H9 (cell line): ENCODE measurements around the gene SIPA1L3. TPM values are rescaled to one million over a fixed set of nuclear protein-coding genes. Genes with fewer than 3 reads are reported as not detected.

Source experiments
- DNase-seq: peaks from one replicate; pipeline ENCODE4 v3.0.0-alpha.2; 2017
- H2AFZ ChIP-seq: one replicate; pipeline ENCODE4 v1.6.1; 2013; ENCODE audit warnings: mild to moderate bottlenecking, low read length, control low read depth, moderate library complexity
- H2AK5ac ChIP-seq: 2 replicates; pipeline ENCODE4 v1.6.1; 2013; ENCODE audit warnings: low read length, control low read depth, mixed read lengths; ENCODE audit not compliant: insufficient read length
- H2BK120ac ChIP-seq: one replicate; pipeline ENCODE4 v1.6.1; 2013; ENCODE audit warnings: low read depth, mild to moderate bottlenecking, low read length, control low read depth, inconsistent platforms; ENCODE audit not compliant: poor library complexity, severe bottlenecking
- H2BK12ac ChIP-seq: 2 replicates; pipeline ENCODE4 v1.6.1; 2013; ENCODE audit warnings: low read length, control low read depth, mixed read lengths, low read depth; ENCODE audit not compliant: insufficient read length
- H2BK15ac ChIP-seq: 2 replicates; pipeline ENCODE4 v1.6.1; 2013; ENCODE audit warnings: low read depth, low read length, control low read depth
- H2BK20ac ChIP-seq: one replicate; pipeline ENCODE4 v1.6.1; 2013; ENCODE audit warnings: low read depth, mild to moderate bottlenecking, low read length, control low read depth, inconsistent platforms; ENCODE audit not compliant: poor library complexity, severe bottlenecking
- H2BK5ac ChIP-seq: 2 replicates; pipeline ENCODE4 v1.6.1; 2013; ENCODE audit warnings: low read length, control low read depth, mixed read lengths; ENCODE audit not compliant: insufficient read length
- H3K14ac ChIP-seq: 2 replicates; pipeline ENCODE4 v1.6.1; 2013; ENCODE audit warnings: low read length, control low read depth; ENCODE audit not compliant: insufficient read depth
- H3K18ac ChIP-seq: 2 replicates; pipeline ENCODE4 v1.6.1; 2013; ENCODE audit warnings: low read depth, mild to moderate bottlenecking, mixed read lengths, low read length, control low read depth; ENCODE audit not compliant: insufficient read length
- H3K23ac ChIP-seq: 2 replicates; pipeline ENCODE4 v1.6.1; 2013; ENCODE audit warnings: low read length, control low read depth, mixed read lengths, low read depth; ENCODE audit not compliant: insufficient read length
- H3K23me2 ChIP-seq: 2 replicates; pipeline ENCODE4 v1.6.1; 2013; ENCODE audit warnings: low read depth, mild to moderate bottlenecking, mixed read lengths, low read length, control low read depth; ENCODE audit not compliant: insufficient read length, poor library complexity, severe bottlenecking
- H3K27ac ChIP-seq: 2 replicates; pipeline ENCODE4 v1.5.1; 2013; ENCODE audit warnings: low read length, control low read depth, mixed read lengths, low read depth; ENCODE audit not compliant: insufficient read length
- H3K27me3 ChIP-seq: 2 replicates; pipeline ENCODE4 v1.6.1; 2013; ENCODE audit warnings: low read length, control low read depth, inconsistent platforms; ENCODE audit not compliant: insufficient read depth
- H3K4ac ChIP-seq: 2 replicates; pipeline ENCODE4 v1.6.1; 2013; ENCODE audit warnings: low read depth, mild to moderate bottlenecking, control low read depth, inconsistent platforms, low read length, moderate library complexity
- H3K4me1 ChIP-seq: 2 replicates; pipeline ENCODE4 v1.6.1; 2013; ENCODE audit warnings: low read length, control low read depth, inconsistent platforms; ENCODE audit not compliant: insufficient read depth
- H3K4me2 ChIP-seq: 2 replicates; pipeline ENCODE4 v1.6.1; 2013; ENCODE audit warnings: low read length, control low read depth, mixed read lengths; ENCODE audit not compliant: insufficient read length, insufficient read depth
- H3K56ac ChIP-seq: 2 replicates; pipeline ENCODE4 v1.6.1; 2013; ENCODE audit warnings: low read depth, mild to moderate bottlenecking, mixed read lengths, low read length, control low read depth; ENCODE audit not compliant: insufficient read length
- H3K79me1 ChIP-seq: 2 replicates; pipeline ENCODE4 v1.6.1; 2013; ENCODE audit warnings: low read depth, mild to moderate bottlenecking, moderate library complexity, low read length, control low read depth, inconsistent platforms; ENCODE audit not compliant: insufficient read depth, poor library complexity, severe bottlenecking
- H3K79me2 ChIP-seq: 2 replicates; pipeline ENCODE4 v1.6.1; 2013; ENCODE audit warnings: low read length, control low read depth, inconsistent platforms; ENCODE audit not compliant: insufficient read depth
- H3K9ac ChIP-seq: 2 replicates; pipeline ENCODE4 v1.6.1; 2013; ENCODE audit warnings: low read length, control low read depth, mixed read lengths; ENCODE audit not compliant: insufficient read length; ENCODE audit errors: extremely low read depth
- H3K9me3 ChIP-seq: one replicate; pipeline ENCODE4 v1.6.1; 2013; ENCODE audit warnings: low read depth, low read length, inconsistent platforms; ENCODE audit not compliant: control insufficient read depth
- H3T11ph ChIP-seq: one replicate; pipeline ENCODE4 v1.6.1; 2013; ENCODE audit warnings: mild to moderate bottlenecking, low read length, control low read depth, inconsistent platforms
- H4K20me1 ChIP-seq: one replicate; pipeline ENCODE4 v1.6.1; 2013; ENCODE audit not compliant: control insufficient read depth, insufficient read length, insufficient read depth
- H4K5ac ChIP-seq: 2 replicates; pipeline ENCODE4 v1.6.1; 2013; ENCODE audit warnings: low read depth, mild to moderate bottlenecking, mixed read lengths, low read length, control low read depth; ENCODE audit not compliant: insufficient read length
- H4K8ac ChIP-seq: replicated peaks from 2 replicates; pipeline ENCODE4 v1.6.1; 2013; ENCODE audit warnings: low read length, control low read depth, mixed read lengths, low read depth; ENCODE audit not compliant: insufficient read length
- H4K91ac ChIP-seq: 2 replicates; pipeline ENCODE4 v1.6.1; 2013; ENCODE audit warnings: low read depth, mild to moderate bottlenecking, moderate library complexity, mixed read lengths, low read length, control low read depth; ENCODE audit not compliant: insufficient read length
- H3K27ac Mint-ChIP-seq, 3 experiments: 2 replicates in 2 of 3; 3 replicates in 1 of 3; pipeline ENCODE4 v1.8.0; 2020 to 2021; ENCODE audit warnings: mixed read lengths in 3 of 3, mild to moderate bottlenecking in 1 of 3, moderate library complexity in 1 of 3
- H3K27me3 Mint-ChIP-seq: 2 replicates; pipeline ENCODE4 v1.8.0; 2021; ENCODE audit warnings: low read depth, mild to moderate bottlenecking, moderate library complexity, mixed read lengths
- H3K36me3 Mint-ChIP-seq, 3 experiments: 2 replicates in 2 of 3; 3 replicates in 1 of 3; pipeline ENCODE4 v1.8.0; 2020 to 2021; ENCODE audit warnings: low read depth in 3 of 3, mixed read lengths in 3 of 3; ENCODE audit not compliant: insufficient read depth in 1 of 3
- H3K4me1 Mint-ChIP-seq, 2 experiments: 2 replicates each; pipeline ENCODE4 v1.8.0; 2020; ENCODE audit warnings: mixed read lengths in 2 of 2
- H3K4me3 Mint-ChIP-seq, 2 experiments: 2 replicates in 1 of 2; 3 replicates in 1 of 2; pipeline ENCODE4 v1.8.0; 2020 to 2021; ENCODE audit warnings: mild to moderate bottlenecking in 2 of 2, mixed read lengths in 2 of 2, moderate library complexity in 1 of 2
- H3K9me3 Mint-ChIP-seq, 2 experiments: 2 replicates in 1 of 2; 3 replicates in 1 of 2; pipeline ENCODE4 v1.8.0; 2020; ENCODE audit warnings: mild to moderate bottlenecking in 2 of 2, mixed read lengths in 2 of 2, moderate library complexity in 1 of 2
- WGBS: extraction: QIAGEN DNeasy Blood & Tissue Kit; methylation state at CpG from one replicate; pipeline ENCODE4 v1.1.7; 2013; ENCODE audit warnings: missing lambda C conversion rate, low lambda C conversion rate, mixed read lengths; ENCODE audit not compliant: insufficient read length; ENCODE audit errors: extremely low coverage; 5-methylcytosine and 5-hydroxymethylcytosine counted together
- total RNA-seq: library from RNA; stranded (reverse); gene quantifications from 2 replicates; pipeline ENCODE4 v1.2.1, GENCODE V29; 2021
- TF ChIP-seq, protein P1 (sequence below): fragments of 200-600 bp; sonication (generic); conservative IDR thresholded peaks from 3 replicates; pipeline ENCODE4 v1.8.0; 2021; ENCODE audit warnings: antibody characterized with exemption, mild to moderate bottlenecking

The SIPA1L3 gene
- total RNA-seq, 1 experiment from 2014 or later = 40.1 TPM

GRCh38 chr19:38076337-38076736 is 169.3 kb downstream of the SIPA1L3 start:
- H2BK120ac ChIP-seq = no peak overlapping the region
- no peak overlapping the region for H3K4ac ChIP-seq
- H3K14ac ChIP-seq = no peak overlapping the region
- no peaks in the 10 kb centered on the region for H3K79me2 ChIP-seq
- H3K79me1 ChIP-seq = no peaks in the 10 kb centered on the region
- H2BK5ac ChIP-seq = no peak overlapping the region
- no peaks in the 10 kb centered on the region for H3K23me2 ChIP-seq
- H3K27ac ChIP-seq = no peak overlapping the region
- H3K27ac Mint-ChIP-seq = no peak overlapping the region
- H3K9me3 ChIP-seq = no peaks in the 10 kb centered on the region
- no peak overlapping the region for H4K8ac ChIP-seq
- H3K18ac ChIP-seq = no peak overlapping the region
- H3K56ac ChIP-seq = no peak overlapping the region
- no peak overlapping the region for H2AFZ ChIP-seq
- H3K27me3 Mint-ChIP-seq = no peaks in the 10 kb centered on the region
- H3K23ac ChIP-seq = no peak overlapping the region
- TF ChIP-seq, protein P1, sequence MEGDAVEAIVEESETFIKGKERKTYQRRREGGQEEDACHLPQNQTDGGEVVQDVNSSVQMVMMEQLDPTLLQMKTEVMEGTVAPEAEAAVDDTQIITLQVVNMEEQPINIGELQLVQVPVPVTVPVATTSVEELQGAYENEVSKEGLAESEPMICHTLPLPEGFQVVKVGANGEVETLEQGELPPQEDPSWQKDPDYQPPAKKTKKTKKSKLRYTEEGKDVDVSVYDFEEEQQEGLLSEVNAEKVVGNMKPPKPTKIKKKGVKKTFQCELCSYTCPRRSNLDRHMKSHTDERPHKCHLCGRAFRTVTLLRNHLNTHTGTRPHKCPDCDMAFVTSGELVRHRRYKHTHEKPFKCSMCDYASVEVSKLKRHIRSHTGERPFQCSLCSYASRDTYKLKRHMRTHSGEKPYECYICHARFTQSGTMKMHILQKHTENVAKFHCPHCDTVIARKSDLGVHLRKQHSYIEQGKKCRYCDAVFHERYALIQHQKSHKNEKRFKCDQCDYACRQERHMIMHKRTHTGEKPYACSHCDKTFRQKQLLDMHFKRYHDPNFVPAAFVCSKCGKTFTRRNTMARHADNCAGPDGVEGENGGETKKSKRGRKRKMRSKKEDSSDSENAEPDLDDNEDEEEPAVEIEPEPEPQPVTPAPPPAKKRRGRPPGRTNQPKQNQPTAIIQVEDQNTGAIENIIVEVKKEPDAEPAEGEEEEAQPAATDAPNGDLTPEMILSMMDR = no peak
- WGBS = no CpG with 5 or more reads among the region's 10 CpGs
- H3T11ph ChIP-seq = no peak overlapping the region
- H3K4me2 ChIP-seq = no peak overlapping the region
- no peaks in the 10 kb centered on the region for H3K9me3 Mint-ChIP-seq
- H3K4me1 ChIP-seq = peaks cover 3% of the 10 kb centered on the region; the same call in 1 of the 2 replicates
- peaks cover 18 to 25% of the 10 kb centered on the region in 2 experiments for H3K4me1 Mint-ChIP-seq
- H2AK5ac ChIP-seq = no peak overlapping the region
- no peaks in the 10 kb centered on the region for H4K20me1 ChIP-seq
- H3K36me3 Mint-ChIP-seq = peaks cover 0 to 9% (median 5%) of the 10 kb centered on the region in 3 experiments; a peak in 3 of 7 replicates
- no peak for DNase-seq
- no peak overlapping the region for H3K4me3 Mint-ChIP-seq
- no peak overlapping the region for H4K5ac ChIP-seq
- no peak overlapping the region for H2BK20ac ChIP-seq
- H2BK12ac ChIP-seq = no peak overlapping the region
- no peak overlapping the region for H3K9ac ChIP-seq
- H2BK15ac ChIP-seq = no peak overlapping the region
- H3K27me3 ChIP-seq = no peaks in the 10 kb centered on the region
- H4K91ac ChIP-seq = no peak overlapping the region
